ENCODE data around the gene P3H1. TPM values are rescaled to one million over a fixed set of nuclear protein-coding genes. Genes with fewer than 3 reads are reported as not detected.

The P3H1 gene
- total RNA-seq, 6 experiments from 2014 or later = 19.7 to 25.3 (median 21.6) TPM

DNA sequence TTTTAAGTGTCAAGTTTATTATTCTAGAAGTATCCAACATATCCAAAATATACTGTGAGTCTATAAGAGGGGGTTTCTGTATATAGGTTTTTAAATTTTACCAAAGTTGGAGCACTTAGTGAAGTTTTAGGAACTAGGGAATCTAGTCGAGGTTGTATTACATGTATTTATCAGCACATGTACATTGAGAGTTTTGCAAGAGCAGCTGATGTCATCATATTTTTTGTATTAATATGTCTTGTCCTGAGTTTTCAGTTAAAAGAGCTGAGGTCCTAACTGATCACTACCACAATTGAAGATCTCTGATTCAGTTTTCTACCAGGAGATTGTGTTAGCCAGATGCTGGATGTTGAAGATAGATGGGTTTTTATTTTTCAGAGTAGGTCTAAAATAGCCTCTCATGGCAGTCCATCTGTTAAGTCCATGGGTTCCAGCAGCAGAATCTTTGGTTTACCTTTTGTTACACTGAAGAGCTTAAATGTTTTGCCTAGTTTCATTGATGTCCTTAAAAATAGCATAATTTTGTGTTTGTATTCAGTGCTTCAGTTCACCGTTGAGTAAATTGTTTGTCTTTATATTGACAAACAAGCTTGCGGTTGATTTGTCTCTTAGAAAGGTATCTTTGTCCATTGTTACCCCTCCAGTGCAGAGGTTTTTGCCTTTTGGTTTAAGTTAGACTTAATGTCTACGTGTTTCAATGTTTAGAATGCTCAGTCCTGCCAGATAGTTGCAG, 68.6 kb downstream of the P3H1 start:
- intact Hi-C loops (cut with DNase I) = no loop called here

More for the DNA sequence above, 68.6 kb downstream of the P3H1 start:
- no peak overlapping the region for H3K27ac ChIP-seq
- TF ChIP-seq, protein P1, sequence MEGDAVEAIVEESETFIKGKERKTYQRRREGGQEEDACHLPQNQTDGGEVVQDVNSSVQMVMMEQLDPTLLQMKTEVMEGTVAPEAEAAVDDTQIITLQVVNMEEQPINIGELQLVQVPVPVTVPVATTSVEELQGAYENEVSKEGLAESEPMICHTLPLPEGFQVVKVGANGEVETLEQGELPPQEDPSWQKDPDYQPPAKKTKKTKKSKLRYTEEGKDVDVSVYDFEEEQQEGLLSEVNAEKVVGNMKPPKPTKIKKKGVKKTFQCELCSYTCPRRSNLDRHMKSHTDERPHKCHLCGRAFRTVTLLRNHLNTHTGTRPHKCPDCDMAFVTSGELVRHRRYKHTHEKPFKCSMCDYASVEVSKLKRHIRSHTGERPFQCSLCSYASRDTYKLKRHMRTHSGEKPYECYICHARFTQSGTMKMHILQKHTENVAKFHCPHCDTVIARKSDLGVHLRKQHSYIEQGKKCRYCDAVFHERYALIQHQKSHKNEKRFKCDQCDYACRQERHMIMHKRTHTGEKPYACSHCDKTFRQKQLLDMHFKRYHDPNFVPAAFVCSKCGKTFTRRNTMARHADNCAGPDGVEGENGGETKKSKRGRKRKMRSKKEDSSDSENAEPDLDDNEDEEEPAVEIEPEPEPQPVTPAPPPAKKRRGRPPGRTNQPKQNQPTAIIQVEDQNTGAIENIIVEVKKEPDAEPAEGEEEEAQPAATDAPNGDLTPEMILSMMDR (IDR thresholded peaks at IDR 0.05) = no peak
- no peak for TF ChIP-seq POLR2A (IDR thresholded peaks at IDR 0.05)
- H3K36me3 ChIP-seq = peaks cover 12 to 68% (median 36%) of the 10 kb centered on the region in 4 donors
- no peaks in the 10 kb centered on the region for H3K9me3 ChIP-seq
- H3K4me1 ChIP-seq = no peaks in the 10 kb centered on the region
- DNase-seq (no peak), ATAC-seq (no peak)
- H3K4me3 ChIP-seq = no peak overlapping the region
- WGBS (ENCODE audit: insufficient coverage, low coverage, low lambda C conversion rate, missing lambda C conversion rate) = 87% methylated on average over 4 of the region's 4 CpGs
- no peaks in the 10 kb centered on the region for H3K27me3 ChIP-seq

Other genes with a start within 250 kb of the P3H1 start
- gene PPIH, start 108.6 kb downstream of the P3H1 start, total RNA-seq = 10 to 100 TPM in 2 of 6 experiments, 1 to 10 TPM in 4; 8.1 to 14.9 (median 9.2) TPM
- 100 to 1,000 TPM; 144 to 325 (median 207) TPM for gene YBX1, start 84.6 kb downstream of the P3H1 start, total RNA-seq
- 1 to 10 TPM in 1 of 6 experiments, not detected in 5; 1.0 TPM for gene CLDN19, start 26.8 kb downstream of the P3H1 start, total RNA-seq
- 1 to 10 TPM; 4.7 to 6.4 (median 5.3) TPM for gene C1orf50, start 221 bp upstream of the P3H1 start, total RNA-seq
- under 1 TPM in 1 of 6 experiments, not detected in 5; 0.07 TPM for gene TMEM269, start 18.0 kb upstream of the P3H1 start, total RNA-seq
- 10 to 100 TPM in 4 of 6 experiments, 1 to 10 TPM in 2; 6.6 to 16.2 (median 13.9) TPM for gene ERMAP, start 50.1 kb upstream of the P3H1 start, total RNA-seq
- gene SVBP, start 50.4 kb upstream of the P3H1 start, total RNA-seq = 10 to 100 TPM in 3 of 6 experiments, 1 to 10 TPM in 3; 6.0 to 12.8 (median 10.6) TPM
- 1 to 10 TPM; 5.0 to 9.5 (median 7.2) TPM for gene ZNF691, start 79.6 kb upstream of the P3H1 start, total RNA-seq
- 10 to 100 TPM in 1 of 6 experiments, 1 to 10 TPM in 4, under 1 TPM in 1; 0.74 to 34.3 (median 5.8) TPM for gene SLC2A1, start 191.8 kb upstream of the P3H1 start, total RNA-seq

Measured in right lobe of liver (tissue), 6 donors.